HepG2 (cell line): ENCODE results near the gene SIRPA. TPM values are rescaled to one million over a fixed set of nuclear protein-coding genes. Genes with fewer than 3 reads are reported as not detected.

Experiments
- FOXO1 ChIP-seq: sonication (generic); formaldehyde crosslinking; IDR thresholded peaks from 2 replicates; pipeline ENCODE4 v1.4.0; 2020; ENCODE audit warnings: missing genetic modification reagents
- RCOR2 ChIP-seq: IDR thresholded peaks from 2 replicates; pipeline ENCODE4 v1.6.1; 2016; ENCODE audit warnings: missing biosample characterization, missing genetic modification reagents
- ZNF460 ChIP-seq: sonication (generic); formaldehyde crosslinking; IDR thresholded peaks from 2 replicates; pipeline ENCODE4 v1.5.1; 2020; ENCODE audit warnings: missing genetic modification reagents, mild to moderate bottlenecking, borderline replicate concordance
- ZNF543 ChIP-seq: sonication (generic); formaldehyde crosslinking; IDR thresholded peaks from 2 replicates; pipeline ENCODE4 v1.4.0; 2020; ENCODE audit warnings: mild to moderate bottlenecking, missing genetic modification reagents
- ZNF552 ChIP-seq: sonication (generic); formaldehyde crosslinking; IDR thresholded peaks from 2 replicates; pipeline ENCODE4 v1.9.0; 2022; ENCODE audit warnings: missing genetic modification reagents, mild to moderate bottlenecking, borderline replicate concordance
- ZNF619 ChIP-seq: sonication (generic); formaldehyde crosslinking; IDR thresholded peaks from 2 replicates; pipeline ENCODE4 v1.4.0; 2020; ENCODE audit warnings: mild to moderate bottlenecking, missing genetic modification reagents
- ZNF713 ChIP-seq: sonication (generic); formaldehyde crosslinking; IDR thresholded peaks from 2 replicates; pipeline ENCODE4 v1.4.0; 2020; ENCODE audit warnings: mild to moderate bottlenecking, missing genetic modification reagents
- polyA plus RNA-seq, 8 experiments: library from polyadenylated mRNA; depleted of rRNA in 3 of 8; stranded (reverse) in 7 of 8; unstranded in 1 of 8; fragments of >200 nt; fragmentation: Illumina TruSeq in 4 of 8; extraction: Trizol in 4 of 8; gene quantifications; 2 replicates each; pipeline versions ENCODE4 v1.2.1 to v1.2.3, GENCODE V29; 2011 to 2016; ENCODE audit warnings: low read depth in 4 of 8, missing spikeins in 1 of 8, mixed read lengths in 1 of 8; ENCODE audit not compliant: insufficient read depth in 1 of 8
- total RNA-seq, 5 experiments: library from RNA; depleted of rRNA; stranded (reverse); fragments of >200 nt; fragmentation: Illumina TruSeq; extraction: Trizol; gene quantifications; 2 replicates each; pipeline ENCODE4 v1.2.3, GENCODE V29; 2016; ENCODE audit warnings: low read depth in 1 of 5
- TF ChIP-seq, protein P1 (sequence below): sonication (generic); formaldehyde crosslinking; IDR thresholded peaks from 2 replicates; pipeline ENCODE4 v1.4.0; 2020; ENCODE audit warnings: mild to moderate bottlenecking, missing genetic modification reagents
- TF ChIP-seq, protein P2 (sequence below): sonication (generic); formaldehyde crosslinking; IDR thresholded peaks from 2 replicates; pipeline ENCODE4 v1.4.0; 2020; ENCODE audit warnings: mild to moderate bottlenecking, missing genetic modification reagents, borderline replicate concordance
- TF ChIP-seq, protein P3 (sequence below): sonication (generic); formaldehyde crosslinking; IDR thresholded peaks from 2 replicates; pipeline ENCODE4 v1.4.0; 2020; ENCODE audit warnings: mild to moderate bottlenecking, missing genetic modification reagents
- TF ChIP-seq, protein P4 (sequence below): sonication (generic); formaldehyde crosslinking; IDR thresholded peaks from 2 replicates; pipeline ENCODE4 v1.9.0; 2021; ENCODE audit warnings: missing genetic modification reagents, mild to moderate bottlenecking, borderline replicate concordance
- TF ChIP-seq, protein P5 (sequence below): sonication (generic); formaldehyde crosslinking; conservative IDR thresholded peaks from 2 replicates; pipeline ENCODE4 v1.8.0; 2022; ENCODE audit warnings: missing genetic modification reagents

The SIRPA gene
- total and polyA plus RNA-seq, 2 of the 13 experiments (the other 11 are each of a cell fraction or from before 2014, with no cell fraction given), result 7.2 to 17.6 TPM

DNA sequence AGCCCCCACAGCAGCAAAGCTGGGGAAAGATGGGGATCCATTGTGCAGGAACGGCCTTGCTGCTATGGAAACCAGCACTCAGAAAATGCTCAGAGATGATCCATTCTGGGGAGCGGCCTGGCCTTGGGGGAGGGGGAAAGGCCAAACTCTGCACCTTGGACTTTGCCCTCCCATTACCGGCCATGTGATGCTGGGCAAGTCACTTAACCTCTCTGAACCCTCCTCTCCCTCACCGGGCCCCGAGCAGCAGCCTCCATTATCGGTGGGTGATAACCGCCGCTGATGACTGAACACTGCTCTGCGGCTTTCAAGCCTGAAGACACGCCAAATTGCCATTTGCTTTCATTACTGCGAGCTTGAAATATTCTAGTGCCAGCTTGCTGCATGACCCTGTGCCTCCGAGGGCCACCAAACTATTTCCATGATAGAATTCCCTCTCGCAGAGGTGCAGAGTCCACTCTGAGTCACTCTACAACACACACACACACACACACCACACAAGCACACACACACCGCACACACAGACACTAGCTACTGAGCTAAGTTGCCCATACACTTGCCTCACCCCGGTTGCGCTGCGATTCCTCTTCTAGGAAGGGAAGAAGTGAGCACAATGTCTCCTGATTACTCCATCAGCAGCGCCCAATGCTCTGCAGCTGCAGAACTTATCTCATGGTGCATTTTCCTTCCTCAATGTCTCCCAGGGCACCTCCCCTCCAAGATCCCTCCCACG is 20.6 kb upstream of the SIRPA start (continued):
- TF ChIP-seq, protein P1, sequence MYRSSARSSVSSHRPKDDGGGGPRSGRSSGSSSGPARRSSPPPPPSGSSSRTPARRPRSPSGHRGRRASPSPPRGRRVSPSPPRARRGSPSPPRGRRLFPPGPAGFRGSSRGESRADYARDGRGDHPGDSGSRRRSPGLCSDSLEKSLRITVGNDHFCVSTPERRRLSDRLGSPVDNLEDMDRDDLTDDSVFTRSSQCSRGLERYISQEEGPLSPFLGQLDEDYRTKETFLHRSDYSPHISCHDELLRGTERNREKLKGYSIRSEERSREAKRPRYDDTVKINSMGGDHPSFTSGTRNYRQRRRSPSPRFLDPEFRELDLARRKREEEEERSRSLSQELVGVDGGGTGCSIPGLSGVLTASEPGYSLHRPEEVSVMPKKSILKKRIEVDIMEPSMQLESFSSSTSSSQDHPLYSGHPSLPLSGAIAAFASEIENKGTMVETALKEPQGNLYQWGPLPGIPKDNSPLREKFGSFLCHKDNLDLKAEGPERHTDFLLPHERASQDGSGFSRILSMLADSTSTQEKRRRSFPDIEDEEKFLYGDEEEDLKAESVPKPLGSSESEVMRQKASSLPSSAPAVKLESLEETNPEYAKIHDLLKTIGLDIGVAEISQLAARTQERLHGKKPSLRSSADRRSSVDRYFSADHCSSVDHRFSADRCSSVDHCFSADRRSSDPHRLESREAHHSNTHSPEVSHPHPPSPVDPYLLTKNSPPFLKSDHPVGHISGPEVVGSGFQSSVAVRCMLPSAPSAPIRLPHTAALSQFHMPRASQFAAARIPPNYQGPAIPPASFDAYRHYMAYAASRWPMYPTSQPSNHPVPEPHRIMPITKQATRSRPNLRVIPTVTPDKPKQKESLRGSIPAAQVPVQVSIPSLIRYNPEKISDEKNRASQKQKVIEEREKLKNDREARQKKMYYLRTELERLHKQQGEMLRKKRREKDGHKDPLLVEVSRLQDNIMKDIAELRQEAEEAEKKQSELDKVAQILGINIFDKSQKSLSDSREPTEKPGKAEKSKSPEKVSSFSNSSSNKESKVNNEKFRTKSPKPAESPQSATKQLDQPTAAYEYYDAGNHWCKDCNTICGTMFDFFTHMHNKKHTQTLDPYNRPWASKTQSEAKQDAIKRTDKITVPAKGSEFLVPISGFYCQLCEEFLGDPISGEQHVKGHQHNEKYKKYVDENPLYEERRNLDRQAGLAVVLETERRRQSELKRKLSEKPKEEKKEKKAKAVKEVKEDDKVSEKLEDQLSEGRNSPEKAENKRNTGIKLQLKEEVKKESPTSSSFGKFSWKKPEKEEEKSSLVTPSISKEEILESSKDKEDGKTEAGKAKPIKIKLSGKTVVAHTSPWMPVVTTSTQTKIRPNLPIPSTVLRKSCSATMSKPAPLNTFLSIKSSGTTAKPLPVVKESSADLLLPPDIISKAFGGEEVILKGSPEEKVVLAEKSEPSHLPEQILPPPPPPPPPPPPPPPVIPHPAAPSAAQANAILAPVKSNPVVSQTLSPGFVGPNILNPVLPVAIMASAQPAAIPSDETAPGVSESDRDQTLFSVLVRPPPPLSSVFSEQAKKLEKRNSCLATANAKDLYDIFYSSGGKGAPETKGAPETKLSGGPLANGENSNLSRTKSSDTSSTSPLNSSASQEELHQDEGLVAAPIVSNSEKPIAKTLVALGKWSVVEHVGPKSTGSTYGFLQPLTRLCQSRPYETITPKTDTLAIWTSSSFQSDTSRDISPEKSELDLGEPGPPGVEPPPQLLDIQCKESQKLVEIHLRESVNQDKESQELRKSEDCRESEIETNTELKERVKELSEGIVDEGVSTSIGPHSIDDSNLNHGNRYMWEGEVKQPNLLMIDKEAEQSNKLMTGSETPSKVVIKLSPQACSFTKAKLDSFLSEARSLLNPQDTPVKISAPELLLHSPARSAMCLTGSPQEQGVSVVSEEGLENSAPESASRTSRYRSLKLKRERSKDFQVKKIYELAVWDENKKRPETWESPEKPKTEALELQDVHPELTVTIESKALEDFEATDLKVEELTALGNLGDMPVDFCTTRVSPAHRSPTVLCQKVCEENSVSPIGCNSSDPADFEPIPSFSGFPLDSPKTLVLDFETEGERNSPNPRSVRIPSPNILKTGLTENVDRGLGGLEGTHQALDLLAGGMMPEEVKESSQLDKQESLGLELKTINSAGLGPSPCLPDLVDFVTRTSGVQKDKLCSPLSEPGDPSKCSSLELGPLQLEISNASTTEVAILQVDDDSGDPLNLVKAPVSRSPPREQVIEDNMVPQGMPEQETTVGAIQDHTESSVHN (CRISPR knock-in tag), result no peak
- TF ChIP-seq RCOR2 (CRISPR knock-in tag) (peak; percentile 80; the same call in 1 of the 2 replicates), ZNF552 (CRISPR knock-in tag) (no peak), ZNF543 (CRISPR knock-in tag) (no peak), ZNF460 (CRISPR knock-in tag) (no peak), FOXO1 (CRISPR knock-in tag) (no peak), ZNF713 (CRISPR knock-in tag) (no peak), ZNF619 (CRISPR knock-in tag) (no peak)
- TF ChIP-seq, protein P2, sequence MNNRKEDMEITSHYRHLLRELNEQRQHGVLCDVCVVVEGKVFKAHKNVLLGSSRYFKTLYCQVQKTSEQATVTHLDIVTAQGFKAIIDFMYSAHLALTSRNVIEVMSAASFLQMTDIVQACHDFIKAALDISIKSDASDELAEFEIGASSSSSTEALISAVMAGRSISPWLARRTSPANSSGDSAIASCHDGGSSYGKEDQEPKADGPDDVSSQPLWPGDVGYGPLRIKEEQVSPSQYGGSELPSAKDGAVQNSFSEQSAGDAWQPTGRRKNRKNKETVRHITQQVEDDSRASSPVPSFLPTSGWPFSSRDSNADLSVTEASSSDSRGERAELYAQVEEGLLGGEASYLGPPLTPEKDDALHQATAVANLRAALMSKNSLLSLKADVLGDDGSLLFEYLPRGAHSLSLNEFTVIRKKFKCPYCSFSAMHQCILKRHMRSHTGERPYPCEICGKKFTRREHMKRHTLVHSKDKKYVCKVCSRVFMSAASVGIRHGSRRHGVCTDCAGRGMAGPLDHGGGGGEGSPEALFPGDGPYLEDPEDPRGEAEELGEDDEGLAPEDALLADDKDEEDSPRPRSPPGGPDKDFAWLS (CRISPR knock-in tag), result no peak; the same call in 1 of the 2 replicates
- TF ChIP-seq, protein P3, sequence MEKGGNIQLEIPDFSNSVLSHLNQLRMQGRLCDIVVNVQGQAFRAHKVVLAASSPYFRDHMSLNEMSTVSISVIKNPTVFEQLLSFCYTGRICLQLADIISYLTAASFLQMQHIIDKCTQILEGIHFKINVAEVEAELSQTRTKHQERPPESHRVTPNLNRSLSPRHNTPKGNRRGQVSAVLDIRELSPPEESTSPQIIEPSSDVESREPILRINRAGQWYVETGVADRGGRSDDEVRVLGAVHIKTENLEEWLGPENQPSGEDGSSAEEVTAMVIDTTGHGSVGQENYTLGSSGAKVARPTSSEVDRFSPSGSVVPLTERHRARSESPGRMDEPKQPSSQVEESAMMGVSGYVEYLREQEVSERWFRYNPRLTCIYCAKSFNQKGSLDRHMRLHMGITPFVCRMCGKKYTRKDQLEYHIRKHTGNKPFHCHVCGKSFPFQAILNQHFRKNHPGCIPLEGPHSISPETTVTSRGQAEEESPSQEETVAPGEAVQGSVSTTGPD (CRISPR knock-in tag), result no peak
- TF ChIP-seq, protein P4, sequence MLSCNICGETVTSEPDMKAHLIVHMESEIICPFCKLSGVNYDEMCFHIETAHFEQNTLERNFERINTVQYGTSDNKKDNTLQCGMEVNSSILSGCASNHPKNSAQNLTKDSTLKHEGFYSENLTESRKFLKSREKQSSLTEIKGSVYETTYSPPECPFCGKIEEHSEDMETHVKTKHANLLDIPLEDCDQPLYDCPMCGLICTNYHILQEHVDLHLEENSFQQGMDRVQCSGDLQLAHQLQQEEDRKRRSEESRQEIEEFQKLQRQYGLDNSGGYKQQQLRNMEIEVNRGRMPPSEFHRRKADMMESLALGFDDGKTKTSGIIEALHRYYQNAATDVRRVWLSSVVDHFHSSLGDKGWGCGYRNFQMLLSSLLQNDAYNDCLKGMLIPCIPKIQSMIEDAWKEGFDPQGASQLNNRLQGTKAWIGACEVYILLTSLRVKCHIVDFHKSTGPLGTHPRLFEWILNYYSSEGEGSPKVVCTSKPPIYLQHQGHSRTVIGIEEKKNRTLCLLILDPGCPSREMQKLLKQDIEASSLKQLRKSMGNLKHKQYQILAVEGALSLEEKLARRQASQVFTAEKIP (CRISPR knock-in tag), result no peak
- TF ChIP-seq, protein P5, sequence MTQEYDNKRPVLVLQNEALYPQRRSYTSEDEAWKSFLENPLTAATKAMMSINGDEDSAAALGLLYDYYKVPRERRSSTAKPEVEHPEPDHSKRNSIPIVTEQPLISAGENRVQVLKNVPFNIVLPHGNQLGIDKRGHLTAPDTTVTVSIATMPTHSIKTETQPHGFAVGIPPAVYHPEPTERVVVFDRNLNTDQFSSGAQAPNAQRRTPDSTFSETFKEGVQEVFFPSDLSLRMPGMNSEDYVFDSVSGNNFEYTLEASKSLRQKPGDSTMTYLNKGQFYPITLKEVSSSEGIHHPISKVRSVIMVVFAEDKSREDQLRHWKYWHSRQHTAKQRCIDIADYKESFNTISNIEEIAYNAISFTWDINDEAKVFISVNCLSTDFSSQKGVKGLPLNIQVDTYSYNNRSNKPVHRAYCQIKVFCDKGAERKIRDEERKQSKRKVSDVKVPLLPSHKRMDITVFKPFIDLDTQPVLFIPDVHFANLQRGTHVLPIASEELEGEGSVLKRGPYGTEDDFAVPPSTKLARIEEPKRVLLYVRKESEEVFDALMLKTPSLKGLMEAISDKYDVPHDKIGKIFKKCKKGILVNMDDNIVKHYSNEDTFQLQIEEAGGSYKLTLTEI (CRISPR knock-in tag), result no peak
